ENCODE measurements around the gene ADIPOR2.

ADIPOR2 gene, protein sequence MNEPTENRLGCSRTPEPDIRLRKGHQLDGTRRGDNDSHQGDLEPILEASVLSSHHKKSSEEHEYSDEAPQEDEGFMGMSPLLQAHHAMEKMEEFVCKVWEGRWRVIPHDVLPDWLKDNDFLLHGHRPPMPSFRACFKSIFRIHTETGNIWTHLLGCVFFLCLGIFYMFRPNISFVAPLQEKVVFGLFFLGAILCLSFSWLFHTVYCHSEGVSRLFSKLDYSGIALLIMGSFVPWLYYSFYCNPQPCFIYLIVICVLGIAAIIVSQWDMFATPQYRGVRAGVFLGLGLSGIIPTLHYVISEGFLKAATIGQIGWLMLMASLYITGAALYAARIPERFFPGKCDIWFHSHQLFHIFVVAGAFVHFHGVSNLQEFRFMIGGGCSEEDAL

DNA sequence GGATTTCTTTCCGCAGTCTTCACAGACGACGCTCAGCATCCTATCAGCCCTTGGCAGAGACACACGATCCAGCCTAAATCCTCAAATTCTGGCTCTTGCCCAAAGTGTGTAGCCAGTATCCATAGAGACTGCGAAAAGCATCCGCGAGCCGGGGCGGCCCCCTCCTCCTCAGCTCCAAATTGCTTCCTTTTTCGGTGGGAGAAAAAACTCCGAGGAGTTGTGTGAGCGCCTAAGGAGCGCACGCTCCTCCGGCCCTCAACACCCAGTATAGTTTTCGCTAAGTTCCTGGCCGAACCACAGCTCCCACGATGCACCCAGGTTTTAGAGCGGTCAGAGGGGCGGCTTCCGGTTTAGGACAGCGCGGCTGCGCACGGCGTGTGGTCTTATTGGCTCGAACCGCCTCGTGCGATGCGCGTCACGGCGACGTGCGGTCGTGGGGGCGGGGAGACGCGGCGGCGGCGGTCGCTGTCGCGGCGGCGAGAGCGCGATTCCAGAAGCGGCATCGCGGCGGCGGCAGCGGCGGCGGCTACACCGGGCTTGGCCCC lies at the start of gene ADIPOR2:
Gene ADIPOR2, plus strand, starts transcription at position 493 of the 545 bp plus-strand sequence. CDS start 63,274 bp downstream, outside the sequence.
- peak; percentile 95 for DNase-seq

DNA sequence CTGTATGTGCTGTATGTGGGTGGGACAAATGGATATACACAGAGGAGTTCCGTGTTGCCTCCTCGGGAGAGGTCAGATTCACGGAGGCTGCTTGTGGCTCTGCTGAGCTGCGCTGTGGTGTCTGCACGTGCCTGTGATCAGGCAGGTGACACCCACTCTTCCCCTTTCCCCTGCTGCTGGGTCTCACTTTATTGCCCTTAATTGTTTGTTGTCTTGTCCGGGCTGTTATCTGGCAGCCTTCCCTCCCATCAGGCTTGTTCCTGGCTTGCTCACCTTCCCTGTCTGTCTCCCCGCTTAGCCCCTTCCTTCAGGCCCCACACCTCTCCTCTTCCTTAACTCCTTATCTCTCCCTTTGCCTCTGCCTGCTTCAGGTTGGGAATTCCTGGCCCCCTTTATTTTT lies 48.4 kb upstream of the ADIPOR2 start:
- DNase-seq: no peak

DNA sequence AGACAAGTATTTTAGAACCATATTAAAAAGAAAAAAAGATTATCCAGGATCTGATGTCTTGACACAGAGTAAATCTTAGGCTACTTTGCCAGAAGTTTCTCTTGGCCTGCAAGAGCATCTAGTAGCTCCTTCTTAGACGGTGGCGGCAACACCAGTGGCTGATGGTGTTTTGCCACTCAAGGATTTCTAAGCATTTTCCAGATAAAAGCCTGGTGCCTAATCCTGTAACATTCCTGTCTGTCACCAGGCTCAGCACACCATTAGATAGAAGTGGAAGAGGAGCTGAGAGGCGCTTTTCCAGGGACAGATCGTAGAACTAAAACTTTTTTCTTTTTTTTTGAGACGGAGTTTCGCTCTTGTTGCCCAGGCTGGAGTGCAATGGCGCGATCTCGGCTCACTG lies 47.8 kb upstream of the ADIPOR2 start:
- DNase-seq: no peak

DNA sequence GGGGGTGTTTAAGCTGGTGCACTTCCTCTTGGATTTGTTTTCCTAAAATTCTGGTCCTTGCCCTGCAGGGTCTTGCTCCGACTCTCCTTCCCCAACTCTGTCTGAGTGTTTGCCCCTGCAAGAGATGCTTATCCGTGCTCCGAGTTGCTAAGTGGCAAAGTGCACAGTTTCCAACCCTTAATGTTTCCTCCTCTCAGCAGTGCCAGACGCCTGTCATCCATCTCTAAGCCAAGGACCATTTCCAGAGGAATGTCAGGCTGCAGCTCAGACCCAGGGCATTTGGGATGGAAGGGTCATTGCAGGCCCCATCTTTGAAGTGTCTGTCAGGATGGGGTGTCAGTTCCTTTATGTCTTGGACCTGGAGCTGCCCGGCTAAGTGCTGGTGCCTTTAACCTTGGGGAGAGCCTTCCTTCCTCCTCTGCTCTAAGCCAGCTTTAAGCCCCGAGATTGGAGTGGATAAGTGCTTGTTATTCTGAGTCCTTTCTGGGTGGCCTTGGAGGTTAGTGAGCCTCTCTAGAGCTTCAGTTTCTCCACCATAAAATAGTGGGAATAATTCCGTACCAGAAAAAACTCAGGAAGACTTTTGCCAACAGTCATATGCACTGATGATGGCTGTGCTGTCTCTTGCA lies 46.9 kb upstream of the ADIPOR2 start:
- no peak for DNase-seq

DNA sequence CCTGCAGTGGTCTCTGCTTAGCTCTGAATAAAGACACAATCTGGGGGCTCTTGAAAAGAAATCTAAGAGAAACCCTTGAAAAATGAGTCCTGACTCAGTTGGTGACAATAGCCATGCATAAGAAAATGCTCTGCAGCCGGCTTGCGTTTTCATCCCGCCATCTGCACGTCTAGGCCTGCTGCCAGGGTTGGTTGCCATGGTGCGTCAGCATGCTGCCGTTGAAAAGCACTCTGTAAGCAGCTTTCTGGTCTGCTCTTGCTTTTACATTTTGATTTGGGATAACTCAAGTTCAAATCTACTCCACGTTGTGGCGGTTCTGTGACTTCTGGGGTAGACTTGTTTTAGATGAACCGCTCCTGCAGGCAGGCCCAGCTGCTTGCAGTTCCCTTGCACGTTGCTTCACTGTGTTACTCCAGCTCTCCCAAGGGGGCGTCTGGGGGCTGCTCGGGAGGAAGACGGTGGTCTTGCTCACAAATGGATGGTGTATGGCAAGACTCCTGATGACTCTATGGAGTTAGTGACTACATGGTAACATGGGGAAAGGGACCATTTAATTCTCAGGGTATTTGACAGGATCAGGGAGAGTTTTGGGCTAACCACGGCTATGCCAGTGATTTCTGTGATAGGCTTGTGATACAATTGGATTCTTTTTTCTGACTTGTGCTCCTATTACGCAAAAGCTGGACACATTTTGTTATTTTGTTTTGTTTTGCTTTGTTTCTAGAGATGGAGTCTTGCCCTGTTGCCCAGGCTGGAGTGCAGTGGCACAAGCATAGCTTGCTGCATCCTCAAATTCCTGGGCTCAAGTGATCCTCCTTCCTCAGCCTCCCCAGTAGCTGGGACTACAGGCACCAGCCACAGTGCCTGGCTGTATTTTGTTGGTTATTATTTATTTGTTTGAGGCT lies 46.1 kb upstream of the ADIPOR2 start:
- DNase-seq: no peak

DNA sequence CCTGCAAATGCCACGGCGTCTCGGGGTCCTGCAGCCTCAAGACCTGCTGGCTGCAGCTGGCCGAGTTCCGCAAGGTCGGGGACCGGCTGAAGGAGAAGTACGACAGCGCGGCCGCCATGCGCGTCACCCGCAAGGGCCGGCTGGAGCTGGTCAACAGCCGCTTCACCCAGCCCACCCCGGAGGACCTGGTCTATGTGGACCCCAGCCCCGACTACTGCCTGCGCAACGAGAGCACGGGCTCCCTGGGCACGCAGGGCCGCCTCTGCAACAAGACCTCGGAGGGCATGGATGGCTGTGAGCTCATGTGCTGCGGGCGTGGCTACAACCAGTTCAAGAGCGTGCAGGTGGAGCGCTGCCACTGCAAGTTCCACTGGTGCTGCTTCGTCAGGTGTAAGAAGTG lies 45.1 kb upstream of the ADIPOR2 start:
- no peak for DNase-seq

DNA sequence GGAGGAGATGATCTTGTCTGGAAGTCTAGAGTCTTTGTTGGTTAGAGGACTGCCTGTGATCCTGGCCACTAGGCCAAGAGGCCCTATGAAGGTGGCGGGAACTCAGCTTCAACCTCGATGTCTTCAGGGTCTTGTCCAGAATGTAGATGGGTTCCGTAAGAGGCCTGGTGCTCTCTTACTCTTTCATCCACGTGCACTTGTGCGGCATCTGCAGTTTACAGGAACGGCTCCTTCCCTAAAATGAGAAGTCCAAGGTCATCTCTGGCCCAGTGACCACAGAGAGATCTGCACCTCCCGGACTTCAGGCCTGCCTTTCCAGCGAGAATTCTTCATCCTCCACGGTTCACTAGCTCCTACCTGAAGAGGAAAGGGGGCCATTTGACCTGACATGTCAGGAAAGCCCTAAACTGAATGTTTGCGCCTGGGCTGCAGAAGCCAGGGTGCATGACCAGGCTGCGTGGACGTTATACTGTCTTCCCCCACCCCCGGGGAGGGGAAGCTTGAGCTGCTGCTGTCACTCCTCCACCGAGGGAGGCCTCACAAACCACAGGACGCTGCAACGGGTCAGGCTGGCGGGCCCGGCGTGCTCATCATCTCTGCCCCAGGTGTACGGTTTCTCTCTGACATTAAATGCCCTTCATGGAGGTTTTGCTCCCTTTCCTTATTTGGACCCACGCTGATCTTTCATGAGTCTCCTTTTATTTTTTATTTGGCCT lies 44.1 kb upstream of the ADIPOR2 start:
- no peak for DNase-seq

DNA sequence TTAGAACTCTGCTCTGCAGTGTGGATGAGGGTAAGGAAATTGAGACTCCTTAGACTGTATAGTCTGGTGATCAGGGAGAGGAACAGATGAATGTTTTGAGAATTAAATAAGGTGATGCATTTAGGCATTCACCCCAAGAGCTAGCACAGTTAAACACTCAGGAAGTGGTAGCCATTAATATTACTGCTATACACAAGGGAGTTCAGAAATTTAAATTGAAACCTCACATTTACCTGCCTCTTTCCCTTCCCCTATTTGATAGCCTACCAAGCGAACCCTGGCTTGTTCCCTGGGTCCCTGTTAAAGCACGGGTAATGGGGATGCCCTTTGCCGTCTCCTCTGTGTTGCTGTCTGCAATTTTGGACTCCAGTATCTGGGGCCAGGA lies 43.6 kb upstream of the ADIPOR2 start:
- no peak for DNase-seq

DNA sequence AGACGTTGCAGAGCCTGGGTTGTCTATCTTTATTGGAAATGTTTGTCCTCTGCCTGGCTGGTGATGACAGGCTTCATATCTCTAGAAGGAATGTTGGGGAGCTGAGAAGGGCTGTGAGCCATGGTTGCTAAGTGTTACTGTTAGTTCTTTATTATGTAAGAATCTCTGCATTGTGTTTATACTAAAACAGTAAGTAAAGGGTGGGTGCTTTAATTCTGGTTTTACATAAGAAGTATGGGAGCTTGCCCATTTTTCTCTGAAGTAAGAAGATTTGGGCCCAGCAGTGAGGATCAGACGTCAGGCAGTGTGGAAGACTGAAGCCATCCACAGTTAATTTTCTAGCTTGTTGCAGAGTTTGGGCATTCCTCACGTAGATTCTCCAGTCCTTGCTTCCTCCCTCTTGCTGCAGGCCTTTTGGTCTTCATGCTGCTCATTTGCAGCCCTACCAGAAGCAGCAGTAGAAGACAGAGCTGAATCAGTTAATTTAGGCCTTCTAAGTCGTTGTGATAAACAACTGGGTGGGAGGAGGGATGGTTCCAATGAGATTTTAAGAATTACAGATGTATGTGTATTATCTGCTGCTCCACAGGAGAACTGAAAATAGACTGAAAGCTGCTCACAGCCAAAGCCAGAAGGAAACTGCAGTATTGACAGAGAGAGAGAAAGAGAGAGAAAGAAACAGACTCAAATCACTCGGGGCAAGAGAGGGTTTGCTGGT lies 40.5 kb upstream of the ADIPOR2 start:
- DNase-seq: no peak

DNA sequence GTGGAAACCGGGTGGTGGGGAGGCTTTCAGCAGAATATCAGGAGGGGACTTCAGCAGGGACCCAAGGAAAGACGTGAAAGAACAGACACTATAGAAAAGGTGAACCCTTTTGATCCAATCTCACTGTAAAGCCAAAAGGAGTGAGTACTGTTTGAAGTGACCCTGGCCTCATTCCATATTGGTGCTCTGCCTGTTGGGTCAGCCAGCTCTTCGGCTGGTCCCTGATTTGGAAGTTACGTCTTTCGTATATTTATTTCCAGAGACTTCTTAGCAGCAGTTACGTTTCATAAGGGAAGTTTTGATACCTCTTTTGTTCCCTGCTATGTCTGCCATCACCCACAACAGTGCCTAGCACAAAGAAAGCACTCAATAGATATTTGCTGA lies 39.9 kb upstream of the ADIPOR2 start:
- no peak for DNase-seq

DNA sequence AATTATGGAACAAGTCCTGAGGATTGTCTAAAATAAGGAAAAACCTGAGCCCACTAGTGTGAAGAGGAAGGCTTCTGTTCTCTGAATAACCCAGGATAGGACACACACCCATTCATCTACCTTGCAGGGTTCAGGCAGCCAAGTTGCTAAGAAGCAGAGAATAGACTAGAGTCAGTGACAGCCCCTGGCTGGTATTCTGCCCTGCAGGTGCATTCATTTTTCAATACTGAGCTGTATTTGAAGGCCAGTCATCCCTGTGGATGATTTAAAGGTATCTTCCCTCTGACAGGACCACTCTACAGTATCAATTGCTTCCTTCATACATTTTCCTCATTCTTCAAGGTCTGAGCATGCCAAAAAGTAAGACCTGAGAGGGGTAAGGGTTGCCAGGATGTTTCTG lies 38.9 kb upstream of the ADIPOR2 start:
- DNase-seq: no peak

DNA sequence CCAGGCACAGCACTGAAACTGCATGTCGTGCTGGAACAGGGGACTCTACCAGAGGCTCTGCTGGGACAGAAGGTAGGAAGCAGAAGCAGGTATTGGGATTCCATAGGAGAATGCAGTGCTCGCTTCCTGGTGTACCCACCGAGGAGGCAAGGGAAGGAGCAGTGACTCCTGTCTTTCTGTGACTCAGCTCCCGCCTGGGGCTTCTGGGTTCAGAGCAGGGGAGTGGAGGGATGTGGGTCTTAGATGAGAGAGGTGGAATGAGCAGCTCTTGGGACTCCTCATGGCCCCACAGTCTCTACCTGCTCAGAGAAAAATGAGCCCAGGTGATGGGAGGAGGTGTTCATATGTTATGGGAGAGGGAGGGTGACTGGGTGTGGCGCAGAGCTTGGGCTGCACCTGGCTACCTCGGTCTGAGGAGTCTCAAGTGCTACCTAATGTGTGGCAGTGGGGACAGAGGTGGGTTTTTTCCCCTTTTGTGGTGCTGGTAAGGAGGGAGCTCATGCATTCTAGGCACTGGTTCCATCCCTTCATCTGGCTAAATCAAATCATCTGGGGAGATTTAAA lies 35.6 kb upstream of the ADIPOR2 start:
- DNase-seq: no peak

DNA sequence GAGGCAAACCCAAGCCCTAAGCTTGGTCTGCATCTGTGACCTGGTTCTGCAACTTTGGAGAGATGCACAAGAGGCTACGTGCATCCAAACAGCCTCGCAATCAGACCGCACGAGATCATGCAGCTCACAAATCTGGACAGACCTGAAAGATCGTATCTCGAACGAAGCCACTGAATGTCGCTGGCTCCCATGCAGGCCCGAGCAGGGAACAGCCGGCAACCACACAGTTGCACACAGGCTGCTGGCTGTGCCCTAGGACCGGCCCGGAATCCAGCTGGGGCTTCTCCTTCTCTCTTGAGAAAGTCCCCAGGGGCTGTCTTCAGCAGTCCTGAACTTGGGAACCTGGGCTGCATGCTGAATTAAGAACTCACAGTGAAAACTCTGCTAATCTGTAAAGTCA lies 34.0 kb upstream of the ADIPOR2 start:
- DNase-seq: no peak

DNA sequence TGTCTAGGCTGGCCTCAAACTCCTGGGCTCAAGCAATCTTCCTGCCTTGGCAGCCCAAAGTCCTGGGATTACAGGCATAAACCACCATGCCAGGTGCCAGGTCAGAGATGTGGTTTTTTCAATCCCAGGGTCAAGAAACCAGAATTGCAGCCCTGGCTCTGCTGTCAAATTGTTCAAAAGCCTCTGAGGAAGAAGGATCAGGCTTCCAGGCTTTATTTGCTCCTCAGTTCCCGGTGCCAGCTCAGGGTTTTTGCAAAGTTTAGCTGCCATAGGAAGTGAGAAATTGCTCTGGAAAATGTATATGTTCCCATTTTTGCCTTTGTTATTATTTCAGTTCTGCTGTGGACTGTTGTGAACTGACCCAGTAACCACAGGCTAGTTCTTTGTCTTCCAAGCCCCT lies 33.2 kb upstream of the ADIPOR2 start:
- no peak for DNase-seq

DNA sequence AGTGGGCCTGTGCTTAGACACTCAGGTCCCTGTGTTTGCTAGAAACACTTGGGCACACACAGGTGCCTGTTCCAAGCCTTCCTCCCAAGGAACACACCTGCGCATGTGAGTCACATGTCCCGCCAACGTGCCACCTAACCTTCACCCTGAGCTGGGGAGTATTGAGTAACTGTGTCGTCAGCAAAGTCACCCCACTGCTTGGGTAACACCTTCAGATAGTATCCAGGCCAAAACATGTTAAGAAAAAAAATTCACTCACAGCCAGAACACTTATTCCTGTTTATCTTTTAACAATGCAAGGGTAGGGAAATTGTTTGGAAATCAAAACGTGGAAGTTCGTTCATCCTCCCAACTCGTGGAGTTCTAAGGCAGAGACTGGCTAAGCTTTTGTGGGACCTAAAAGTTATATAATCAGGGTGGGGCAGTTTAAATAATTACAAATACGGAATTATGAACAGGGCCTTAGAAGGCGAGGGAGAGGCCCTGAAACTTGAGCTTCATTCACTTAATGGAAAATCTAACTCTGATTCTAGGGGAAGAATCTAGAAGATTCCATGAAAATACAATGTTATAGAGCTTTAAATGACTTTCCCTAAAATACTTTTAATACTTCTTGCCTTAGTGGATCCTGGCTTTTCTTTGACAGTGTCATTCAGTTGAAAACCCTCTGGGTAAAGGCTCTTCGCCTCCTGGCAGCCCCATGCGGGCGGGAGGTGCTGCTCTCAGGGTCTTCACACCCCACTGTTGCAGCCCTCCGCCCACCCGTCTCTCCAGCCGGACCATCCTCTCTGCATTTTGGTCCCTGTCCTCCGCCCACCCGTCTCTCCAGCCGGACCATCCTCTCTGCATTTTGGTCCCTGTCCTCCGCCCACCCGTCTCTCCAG lies 30.3 kb upstream of the ADIPOR2 start:
- DNase-seq: no peak

DNA sequence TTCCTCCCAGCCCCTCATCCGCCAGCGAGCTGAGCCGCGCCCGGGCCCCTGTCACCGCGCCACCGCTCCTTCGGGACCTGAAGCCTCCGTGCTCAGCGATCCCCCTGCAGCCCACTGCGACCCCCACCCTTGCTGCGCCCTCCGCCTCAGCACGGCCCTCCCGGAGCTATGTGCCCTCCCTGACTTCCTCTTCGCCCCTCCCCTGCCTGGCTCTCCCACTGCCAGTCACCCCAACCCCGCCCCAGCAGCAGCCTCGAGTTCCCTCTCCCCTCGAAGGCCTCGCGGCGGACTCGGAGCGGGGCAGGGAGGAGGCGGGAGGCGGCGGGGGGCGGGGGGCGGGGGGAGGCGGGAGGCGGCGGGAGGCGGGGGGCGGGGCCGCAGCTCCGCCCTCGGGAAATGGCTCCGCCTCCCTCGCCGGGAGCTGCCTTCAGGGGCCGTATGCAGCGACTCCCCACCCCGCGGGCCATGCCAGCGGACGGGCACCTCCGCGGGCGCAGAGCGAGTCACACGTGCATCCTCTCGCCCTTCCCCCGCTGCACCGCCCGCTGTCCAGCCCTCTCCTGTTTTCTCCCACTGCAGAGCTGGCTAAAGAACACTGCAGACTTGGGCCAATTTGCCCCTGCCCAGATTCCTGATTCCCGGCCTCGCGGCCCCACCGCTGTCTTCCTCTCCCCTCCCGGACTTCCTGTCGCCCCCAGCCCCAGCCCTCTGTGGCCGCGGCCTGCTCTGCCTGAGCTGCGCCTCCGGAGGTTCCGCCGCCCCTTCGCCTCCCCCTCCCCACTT lies 29.1 kb upstream of the ADIPOR2 start:
- DNase-seq: peak; percentile 73

DNA sequence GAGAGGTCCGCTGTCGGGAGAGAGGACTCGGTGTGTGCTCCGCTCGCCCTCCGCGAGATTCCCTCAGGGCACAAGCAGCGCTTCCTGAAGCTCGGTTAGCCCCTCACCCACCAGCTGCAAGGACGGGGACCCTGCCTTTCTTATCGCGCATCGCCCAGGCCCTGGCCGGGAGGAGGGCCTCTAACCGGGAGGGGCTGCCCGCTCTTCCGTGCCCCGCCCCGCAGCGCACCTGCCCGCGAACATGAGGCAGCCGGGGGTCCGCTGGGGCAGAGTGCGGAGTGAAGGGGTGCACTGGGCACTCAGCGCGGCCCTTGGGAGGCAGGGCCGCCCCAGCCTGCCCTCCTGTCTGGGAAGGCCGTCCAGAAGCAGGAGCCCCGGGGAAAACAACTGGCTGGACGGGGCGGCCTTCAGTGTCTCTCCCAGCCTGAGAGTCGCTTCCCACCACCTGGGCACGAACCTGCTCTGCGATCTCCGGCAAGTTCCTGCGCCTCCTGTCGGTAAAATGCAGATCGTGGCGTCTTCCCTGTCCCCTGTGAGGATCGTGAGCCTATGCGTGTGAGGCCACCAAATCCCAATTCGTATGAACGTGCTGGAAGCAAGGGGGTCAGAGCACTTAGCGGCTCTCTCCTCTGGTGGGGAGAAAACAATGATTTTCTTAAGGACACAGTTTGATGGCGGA lies 28.0 kb upstream of the ADIPOR2 start:
- DNase-seq: peak; percentile 33

DNA sequence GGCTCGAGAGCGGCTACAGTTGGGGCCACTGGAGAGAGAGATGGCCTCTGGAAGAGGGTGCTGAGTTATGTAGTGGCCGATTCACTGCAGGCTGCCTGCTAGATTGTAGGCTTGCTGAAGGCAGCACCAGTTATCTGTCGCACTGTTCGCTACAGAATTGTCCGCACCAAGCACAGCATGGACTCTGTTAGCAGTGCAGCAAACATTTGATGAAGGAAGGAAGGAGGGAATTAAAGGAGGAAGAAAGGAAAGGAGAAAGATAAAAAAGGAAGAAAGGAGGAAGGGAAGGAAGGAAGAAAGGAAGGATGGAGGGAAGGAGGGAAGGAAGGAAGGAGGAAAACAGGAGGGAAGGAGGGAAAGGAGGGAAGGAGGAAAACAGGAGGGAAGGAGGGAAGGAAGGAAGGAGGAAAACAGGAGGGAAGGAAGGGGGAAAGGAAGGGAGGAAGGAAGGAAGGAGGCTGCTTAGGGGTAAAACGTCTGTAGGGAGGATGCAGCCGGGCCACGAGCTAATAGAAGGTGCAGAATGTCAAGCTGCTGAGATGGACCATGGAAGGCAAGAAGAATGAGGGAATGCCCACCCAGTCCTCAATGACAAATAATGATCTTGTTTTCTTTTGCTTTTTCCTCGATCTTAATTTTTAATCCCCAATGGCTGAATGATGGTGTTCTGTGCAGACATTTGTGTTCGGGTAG lies 27.3 kb upstream of the ADIPOR2 start:
- DNase-seq: peak; percentile 28

DNA sequence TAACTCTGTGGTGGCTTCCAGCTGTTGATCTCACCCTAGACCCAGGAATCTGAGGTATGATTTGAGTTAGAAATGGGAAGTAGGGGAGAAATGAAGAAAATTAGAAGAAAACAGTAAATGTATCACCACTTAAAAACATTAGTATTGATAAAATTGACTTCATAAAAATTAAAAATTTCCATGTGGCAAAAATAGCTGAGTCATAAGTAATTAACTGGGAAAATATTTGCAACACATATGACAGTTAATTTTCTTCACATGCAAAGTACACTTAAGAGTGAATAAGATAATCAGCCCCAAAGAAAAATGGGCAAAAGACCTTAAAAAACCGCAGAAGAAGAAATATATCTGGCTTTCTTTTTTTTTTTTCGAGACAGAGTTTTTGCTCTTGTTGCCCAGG lies 25.5 kb upstream of the ADIPOR2 start:
- no peak for DNase-seq
